D721Med (cell line): ENCODE data around the gene CAMK2A.

Experiments used
- DNase-seq: peaks from one replicate; pipeline ENCODE4 v3.0.0; 2011; ENCODE audit warnings: low spot score; ENCODE audit not compliant: insufficient read length
- FAIRE-seq: peaks from 2 replicates; lab custom pipeline; 2011; peaks lifted over from hg19 to GRCh38; lab: Jason Lieb, UNC
- CTCF ChIP-seq: IDR thresholded peaks from 2 replicates; pipeline ENCODE4 v1.5.1; 2012; ENCODE audit warnings: mild to moderate bottlenecking, control low read depth; ENCODE audit not compliant: insufficient read depth; ENCODE audit errors: missing control alignments

Gene CAMK2A

GRCh38 chr5:150297236-150297890 is 7.8 kb upstream of the CAMK2A start:
- FAIRE-seq (no peak), DNase-seq (no peak)
- TF ChIP-seq CTCF: no peak

DNA sequence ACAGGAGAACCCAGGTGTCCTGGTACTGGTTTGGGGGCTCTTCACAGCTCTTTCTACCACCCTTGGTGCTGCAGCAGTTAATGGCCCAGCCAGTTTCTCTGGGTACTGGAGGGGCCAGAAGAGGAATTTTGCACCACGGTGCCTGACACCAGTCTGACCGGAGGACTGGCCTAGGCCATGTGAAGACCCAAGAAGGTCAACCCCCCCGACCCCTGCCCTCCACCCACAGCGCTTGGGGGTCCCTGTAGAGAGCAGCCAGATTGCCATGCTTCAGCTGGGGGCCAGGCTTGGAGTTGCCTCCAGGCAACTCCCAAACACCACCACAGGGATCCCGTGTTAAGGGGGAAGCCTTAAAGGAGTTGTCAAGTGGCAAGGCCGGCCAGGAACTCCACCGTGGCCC is 6.9 kb upstream of the CAMK2A start:
- no peak for FAIRE-seq

GRCh38 chr5:150295741-150296486 is 6.3 kb upstream of the CAMK2A start:
- FAIRE-seq: no peak
- DNase-seq: no peak
- no peak for TF ChIP-seq CTCF

More for the DNA sequence above, 6.9 kb upstream of the CAMK2A start:
- TF ChIP-seq CTCF: no peak
- no peak for DNase-seq

DNA sequence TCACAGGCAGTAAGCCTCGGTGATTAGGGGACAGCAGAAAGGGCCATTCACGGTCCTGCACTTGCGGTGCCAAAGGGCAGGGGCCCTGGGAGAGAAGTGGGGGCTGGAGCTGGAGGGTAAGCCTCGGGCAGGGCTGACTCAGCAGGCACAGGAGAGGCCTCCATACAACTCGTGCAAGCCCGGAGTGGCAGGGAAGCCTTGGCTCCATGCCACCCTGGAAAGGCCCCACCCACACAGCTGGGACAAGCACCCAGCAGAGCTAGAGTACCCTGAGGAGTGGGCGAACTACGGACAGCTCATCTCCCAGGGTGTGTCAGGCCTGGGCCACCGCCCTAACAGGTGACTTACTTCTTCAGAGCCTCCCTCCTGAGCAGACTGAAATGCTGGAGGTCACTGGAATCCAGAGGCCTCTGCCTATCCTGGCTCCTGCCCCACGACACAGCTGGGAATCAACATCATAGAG is 5.6 kb upstream of the CAMK2A start:
- no peak for DNase-seq
- no peak for TF ChIP-seq CTCF
- no peak for FAIRE-seq

- TF ChIP-seq CTCF: no peak
- DNase-seq (no peak), FAIRE-seq (no peak)
Observed at GRCh38 chr5:150294551-150295071, 5.0 kb upstream of the CAMK2A start.

DNA sequence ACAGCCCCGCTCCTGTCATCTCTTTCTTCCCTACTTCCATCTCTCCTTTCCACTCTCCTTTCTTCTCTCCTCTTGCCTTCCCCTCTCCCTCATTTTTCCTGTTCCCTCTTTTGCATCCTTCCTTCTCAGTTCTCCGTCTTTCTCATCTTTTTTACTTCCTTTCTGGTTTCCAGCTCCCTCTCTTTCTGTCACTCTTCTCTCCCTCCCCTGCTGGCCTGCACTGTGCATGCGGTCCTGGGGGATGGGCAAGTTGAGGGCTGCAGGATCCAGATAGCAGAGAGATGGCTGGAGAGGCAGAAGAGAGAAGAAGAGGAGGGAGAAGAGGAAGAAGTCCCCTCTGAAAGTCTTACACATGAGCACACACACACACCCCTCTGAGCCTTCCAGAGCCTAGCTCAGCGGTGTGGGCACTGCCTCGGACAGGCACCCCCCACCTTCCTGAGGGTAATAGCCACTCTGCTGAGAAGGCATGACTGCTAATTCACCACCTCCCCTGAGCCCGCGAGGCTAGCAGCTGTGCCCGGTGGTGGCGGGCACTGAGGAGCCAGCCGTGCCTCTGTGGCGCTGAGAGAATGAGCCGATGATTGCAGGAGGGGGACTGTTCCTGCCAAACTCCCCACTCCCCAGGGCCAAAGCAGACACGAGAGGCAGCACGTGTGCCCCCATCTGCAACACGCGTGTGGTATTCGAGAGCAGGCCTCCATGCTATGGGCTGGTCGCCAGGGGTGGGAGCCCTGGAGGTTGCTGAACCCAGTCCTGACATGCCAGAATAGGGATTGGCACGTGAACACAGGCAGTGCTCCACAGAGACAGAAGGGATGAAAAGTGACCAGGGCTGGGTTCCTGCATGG is 3.7 kb upstream of the CAMK2A start:
- FAIRE-seq (no peak), DNase-seq (no peak)
- no peak for TF ChIP-seq CTCF
